NCI-H526 treated with DMSO at 0.1 percent for 48 hours (cell line): ENCODE measurements around the gene HOMER1.
A peak's percentile ranks its signal among the peaks of the same experiment; 100 is the strongest.

Experiments used
- DNase-seq: peaks from one replicate; lab custom pipeline; 2025; lab: John Stamatoyannopoulos, UW

HOMER1 gene, protein sequence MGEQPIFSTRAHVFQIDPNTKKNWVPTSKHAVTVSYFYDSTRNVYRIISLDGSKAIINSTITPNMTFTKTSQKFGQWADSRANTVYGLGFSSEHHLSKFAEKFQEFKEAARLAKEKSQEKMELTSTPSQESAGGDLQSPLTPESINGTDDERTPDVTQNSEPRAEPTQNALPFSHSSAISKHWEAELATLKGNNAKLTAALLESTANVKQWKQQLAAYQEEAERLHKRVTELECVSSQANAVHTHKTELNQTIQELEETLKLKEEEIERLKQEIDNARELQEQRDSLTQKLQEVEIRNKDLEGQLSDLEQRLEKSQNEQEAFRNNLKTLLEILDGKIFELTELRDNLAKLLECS

DNA sequence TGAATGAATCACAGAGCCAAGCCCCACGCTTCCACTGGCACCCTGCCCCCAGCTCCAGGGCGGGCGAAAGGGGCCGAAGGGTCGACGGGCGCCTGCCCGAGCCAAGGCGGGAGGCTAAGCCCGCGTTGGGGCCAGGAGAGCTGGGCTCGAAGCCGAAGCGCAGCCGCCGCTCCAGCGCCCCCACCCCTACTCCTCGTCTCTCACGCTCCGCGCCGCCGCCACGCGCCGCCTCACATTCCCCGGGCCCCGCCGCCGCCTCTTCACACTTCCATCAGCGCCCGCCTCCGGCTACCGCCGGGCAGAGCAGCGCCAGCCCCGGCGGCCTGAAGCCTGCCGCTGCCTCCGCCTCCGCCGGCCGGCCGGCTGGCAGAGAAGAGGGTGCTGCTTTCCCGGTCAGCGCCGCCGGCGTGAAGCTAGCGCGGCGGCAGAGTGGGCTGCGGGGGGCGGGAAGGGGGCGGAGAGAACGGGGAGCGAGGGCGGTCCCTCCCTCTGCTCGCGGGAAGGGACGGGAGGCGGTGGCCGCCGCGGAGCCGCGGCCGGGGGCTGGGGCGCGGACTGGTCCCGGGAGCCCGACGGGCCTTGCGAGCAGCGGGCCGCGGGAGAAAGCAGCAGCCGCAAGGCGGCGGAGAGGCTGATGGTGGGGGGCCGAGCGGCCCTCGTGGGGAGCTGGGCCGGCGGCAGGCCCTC lies at the start of gene HOMER1:
HOMER1 (minus strand) TSS at position 431 of the 687 bp plus-strand sequence. CDS start 1,360 bp downstream, outside the sequence.
- DNase-seq = peak; percentile 57

DNA sequence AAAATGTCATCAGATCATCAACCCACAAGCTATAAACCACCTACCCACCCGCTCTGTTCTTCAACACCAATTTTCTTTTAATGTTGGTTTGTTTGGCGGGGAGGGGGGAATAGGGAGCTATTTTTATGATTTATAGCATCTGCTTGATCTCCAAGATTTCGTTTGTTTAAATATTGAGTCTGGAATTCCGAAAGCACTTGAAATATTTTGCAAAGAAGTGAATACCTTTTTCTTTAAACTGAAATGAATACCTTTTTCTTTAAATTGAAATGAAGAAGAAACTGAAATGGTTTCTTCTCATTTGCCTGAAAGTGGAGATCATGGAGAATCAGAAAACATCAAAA lies 49.3 kb upstream of the HOMER1 start:
- no peak for DNase-seq

DNA sequence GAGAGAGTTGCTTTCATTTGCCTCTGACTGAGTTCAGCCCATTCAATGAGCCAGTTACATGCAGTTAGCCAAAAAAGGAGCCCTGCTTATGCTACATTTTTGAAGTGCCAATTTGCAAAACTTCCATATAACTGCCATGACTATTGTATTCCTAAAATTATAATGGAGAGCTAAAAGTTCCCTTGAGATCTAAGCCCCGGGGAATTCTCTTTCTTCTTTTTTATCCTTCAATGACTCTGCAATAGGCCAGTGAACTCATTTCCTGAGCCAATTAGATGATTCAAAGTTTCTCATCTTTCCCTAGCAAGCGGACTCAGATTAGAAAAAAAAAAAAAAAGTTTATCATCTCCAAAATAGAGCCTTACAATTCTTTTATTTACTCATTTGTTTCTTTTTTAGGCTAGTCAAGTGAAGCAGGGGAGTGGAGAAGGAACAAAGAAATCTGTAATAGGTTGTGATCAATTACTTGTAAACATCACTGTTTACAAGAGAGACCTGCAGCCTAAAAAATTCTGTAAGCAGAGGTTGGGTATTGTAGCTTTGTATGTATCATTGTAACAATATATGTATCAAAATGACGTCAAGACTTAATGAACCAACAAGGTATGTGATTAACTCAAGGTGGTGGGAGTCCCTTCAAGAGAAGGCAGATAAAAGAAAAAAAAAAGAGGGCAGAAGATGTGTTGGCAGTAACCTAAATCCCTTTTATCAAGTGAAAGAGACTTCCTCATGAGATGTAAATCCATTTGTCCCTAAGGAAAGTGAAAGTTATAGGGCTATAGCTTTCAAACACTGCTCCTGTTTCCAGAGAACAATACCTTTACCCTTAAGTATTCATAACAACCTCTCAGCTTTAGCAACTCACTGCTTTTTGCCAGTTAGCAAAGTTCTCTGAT lies 48.7 kb upstream of the HOMER1 start:
- DNase-seq = no peak

DNA sequence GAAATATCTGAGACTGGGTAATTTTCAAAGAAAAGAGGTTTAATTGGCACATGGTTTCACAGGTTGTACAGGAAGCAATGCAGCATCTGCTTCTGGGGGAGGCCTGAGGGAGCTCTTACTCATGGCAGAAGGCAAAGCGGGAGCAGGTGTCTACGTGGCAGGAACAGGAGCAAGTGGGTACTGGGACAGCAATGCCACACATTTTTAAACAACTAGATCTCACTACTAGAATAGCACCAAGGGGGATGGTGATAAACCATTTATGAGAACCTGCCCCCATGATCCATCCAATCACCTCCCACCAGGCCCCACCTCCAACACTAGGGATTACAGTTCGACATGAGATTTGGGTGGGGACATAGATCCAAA lies 47.6 kb upstream of the HOMER1 start:
- no peak for DNase-seq

DNA sequence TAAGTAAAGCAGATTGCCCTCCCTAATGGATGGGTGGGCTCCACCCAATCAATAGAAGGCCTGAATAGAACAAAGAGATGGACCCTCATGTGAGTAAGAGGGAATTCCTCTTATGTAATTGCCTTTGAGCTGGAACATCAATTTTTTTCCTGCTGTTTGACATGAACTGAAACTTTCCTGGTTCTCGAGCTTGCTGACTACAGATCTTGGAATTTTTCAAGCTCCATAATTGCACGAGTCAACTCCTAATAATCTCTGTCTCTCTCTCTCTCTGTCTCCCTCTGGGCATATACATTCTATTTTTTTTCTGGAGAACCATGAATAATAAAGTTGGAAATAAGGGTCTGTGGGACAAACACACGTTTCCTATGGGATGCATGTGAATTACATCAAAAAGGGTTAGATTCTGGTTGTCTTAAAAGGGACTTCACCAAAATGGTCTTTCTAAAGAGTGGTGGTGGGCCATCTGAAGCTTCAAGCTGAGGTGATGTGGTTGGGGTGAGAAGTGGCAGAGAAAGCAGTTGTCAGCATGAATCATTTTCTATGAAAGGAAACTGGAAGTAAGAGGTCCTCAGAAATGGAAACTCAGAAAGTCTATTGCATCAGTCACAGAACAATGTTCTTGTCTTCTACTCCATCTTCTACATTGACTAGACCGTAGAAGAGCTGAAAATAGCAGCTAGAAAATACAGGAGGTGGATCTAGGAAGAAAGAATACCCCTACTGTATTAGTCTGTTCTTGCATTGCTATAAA lies 47.0 kb upstream of the HOMER1 start:
- DNase-seq = no peak

DNA sequence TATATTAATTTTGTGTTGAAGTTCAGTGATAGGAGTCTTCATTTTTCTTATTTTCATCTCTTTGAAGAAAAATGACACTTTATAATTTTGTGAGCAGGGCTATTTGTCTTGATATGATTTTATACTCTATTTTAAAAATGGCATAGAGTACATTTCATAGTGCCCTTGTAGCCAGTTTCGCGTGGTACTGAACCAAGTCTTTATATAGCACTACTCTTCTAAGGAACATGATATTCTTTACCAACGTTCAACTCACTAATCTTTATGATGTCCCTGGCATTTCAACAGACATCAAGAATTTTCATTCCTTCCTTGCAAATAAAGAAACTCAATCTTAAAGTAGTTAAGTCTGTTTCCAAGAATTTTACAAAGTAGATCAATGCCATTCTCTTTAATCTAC lies 41.5 kb upstream of the HOMER1 start:
- DNase-seq = no peak

DNA sequence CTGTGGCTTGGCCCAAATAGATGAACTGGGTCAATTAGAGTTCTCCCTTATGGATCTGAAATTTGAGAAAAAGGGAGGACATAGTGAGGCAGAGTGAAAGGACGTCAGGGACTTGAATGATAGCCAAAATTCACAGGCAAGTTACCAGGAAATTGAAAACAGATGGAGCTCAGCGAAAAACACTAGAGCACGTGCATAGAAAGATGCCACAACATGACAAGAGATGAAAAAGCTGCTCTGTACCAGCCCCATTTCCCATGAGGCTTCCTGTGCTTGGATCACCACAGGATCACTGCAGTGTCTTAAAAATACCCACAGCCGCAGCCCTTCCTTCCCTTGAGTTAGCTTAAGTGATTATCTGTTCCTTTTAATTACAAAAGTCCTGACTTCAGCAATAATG lies 39.0 kb upstream of the HOMER1 start:
- DNase-seq = no peak

DNA sequence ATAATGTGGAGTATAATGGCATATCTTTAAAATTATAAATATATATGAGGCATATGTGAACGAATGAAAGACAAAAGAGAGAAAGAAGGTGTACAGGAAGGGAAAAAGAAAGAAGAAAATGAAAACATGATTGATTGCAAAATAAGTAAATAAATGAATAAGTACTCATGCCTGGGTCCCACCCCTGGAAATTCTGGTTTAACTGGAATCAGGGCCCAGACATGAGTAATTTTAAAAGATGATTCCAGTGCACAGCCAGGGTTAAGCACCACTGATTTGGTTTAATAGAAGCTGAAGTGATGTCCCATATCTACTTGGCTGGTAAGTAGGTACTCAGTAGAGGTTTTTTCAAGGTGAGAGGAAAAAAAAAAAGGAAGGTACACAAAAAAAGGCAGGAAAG lies 34.0 kb upstream of the HOMER1 start:
- DNase-seq = no peak

DNA sequence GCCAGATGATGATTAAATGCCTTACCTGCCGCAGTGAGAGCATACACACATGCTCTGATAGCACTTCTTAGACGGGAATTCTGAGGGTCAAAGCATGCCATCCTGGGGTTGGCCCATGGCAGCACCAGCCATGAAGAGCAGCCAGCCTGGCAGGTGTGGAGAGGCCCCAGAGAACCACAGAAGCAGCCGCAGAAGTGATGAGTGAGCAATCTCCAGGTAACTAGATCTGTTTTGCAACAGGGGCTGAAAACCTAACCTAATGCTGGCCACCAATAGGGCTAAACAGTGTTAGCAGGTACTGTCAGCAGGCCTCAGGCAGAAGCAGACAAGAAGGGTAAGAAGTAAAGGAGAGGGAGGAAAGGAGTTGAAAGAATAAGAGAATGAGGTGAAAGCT lies 33.5 kb upstream of the HOMER1 start:
- DNase-seq = no peak

DNA sequence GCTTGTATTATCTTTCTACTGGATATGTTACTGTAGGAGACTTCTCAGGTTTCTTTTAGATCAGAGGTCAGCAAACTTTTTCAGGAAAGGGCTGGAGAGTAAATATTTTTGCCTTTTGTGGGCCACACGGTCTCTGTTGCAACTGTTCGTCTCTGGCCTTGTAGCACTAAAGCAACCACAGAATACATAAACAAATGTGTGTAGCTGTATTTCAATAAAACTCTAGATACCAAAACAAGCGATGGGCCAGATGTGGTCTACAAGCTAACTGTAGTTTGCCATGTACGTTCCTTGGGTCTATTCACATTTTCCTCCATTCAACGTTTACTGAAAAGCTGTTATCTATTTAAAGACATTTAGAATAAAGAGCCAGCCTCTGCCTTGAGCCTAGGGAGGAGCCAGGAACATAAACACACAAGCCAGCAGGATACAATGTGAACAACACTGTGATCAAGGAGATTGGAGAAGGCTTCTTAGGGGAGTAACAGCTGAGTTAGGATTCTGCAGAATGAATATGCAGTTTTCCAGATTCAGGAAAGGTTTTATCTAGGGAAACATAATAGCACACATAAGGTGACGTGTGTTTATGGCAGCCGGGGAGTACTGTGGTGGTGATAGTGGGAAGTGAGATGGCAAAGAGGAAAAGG lies 33.0 kb upstream of the HOMER1 start:
- DNase-seq = no peak

DNA sequence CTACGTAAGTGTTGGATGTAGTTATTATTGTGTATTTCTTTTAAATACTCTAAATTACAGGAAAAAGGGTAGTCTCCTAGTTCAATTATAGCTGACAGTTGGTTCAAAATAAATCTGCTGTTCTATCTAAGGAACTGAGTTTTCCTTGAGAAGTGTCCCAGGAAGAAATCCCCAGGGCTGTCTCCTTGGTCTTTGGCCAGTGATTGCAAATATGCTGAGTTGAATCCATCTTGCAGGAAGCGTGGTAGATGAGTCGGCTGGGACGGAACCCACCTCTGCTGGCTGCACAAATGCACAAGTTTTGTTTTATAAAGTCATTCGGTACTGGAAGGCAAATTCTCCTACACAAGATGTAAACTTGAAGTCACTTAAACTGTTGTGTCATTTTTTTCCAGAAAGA lies 30.2 kb upstream of the HOMER1 start:
- no peak for DNase-seq

DNA sequence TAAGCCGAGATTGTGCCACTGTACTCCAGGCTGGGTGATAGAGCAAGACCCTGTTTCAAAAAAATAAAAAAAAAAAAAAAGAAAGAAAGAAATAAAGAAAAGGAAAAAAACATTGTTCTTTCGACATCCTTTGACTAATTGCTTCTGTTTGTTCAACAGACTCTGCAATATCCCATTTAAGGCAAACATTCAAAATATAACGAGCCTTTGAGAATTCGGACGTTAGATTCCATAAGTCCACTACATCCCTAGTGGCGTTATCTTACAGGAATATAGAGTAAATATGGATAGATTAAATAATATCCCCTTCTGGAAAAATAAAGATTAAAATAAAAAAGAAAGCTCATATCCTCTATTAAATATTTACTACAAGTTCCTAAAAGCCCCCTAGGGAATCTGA lies 27.0 kb upstream of the HOMER1 start:
- DNase-seq = no peak

DNA sequence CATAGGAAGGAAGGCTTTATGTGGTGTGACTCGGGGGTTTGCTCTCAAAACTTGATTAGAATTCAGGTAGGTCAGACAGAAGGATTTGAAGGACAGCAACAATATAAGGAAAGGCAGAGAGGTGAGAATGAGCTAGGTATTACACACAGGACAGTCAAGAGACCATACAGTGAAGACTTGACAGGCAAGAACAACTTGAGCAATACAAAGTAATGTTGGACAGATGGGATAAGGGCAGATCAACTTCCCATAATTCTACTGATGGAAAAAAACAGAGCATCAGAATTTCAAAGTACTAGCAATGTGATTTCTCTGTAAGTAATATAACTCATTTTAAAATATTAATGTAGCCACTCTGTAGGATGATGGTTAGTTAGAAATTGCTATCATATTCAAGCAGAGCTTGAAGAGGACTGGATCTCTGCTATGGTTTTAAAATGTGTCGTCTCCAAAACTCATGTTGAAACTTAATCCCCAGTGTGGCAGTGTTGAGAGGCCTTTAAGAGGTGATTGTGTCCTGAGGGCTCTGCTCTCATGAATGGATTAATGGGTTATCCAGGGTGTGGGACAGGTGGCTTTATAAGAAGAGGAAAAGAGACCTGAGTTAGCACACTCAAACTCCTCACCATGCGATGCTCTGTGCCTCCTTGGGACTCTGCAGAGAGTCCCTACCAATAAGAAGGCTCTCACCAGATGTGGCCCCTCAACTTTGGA lies 22.4 kb upstream of the HOMER1 start:
- no peak for DNase-seq

DNA sequence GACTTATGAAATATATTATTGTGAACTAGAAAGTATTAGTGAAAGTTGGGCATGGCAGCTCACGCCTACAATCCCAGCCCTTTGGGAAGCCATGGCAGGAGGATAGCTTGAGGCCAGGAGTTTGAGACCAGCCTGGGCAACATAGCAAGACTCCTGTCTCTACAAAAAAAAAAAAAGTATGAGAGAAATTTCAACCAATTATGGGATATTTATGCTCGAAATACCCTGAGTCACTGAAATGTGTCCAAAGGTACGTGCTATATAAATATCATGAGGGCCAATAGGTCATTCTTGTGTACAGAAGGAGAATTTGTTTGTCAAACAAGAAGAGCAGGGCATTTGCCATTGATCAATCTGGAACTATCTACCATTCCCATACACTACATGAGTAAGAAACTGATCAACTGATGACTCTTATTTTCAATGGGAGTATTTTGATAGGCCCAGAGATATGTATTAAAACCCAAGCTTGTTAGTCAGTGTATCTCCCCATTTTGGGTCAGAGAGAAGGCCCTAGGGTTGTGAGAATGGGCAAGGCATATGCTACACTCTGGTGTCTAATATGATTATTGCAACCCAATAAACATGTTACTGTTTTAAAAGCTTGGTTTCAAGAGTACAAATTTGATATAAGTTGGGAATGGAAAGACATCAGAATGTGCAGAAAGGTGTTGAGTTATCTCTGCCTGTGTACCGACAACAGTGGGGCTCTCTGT lies 21.7 kb upstream of the HOMER1 start:
- DNase-seq = no peak

DNA sequence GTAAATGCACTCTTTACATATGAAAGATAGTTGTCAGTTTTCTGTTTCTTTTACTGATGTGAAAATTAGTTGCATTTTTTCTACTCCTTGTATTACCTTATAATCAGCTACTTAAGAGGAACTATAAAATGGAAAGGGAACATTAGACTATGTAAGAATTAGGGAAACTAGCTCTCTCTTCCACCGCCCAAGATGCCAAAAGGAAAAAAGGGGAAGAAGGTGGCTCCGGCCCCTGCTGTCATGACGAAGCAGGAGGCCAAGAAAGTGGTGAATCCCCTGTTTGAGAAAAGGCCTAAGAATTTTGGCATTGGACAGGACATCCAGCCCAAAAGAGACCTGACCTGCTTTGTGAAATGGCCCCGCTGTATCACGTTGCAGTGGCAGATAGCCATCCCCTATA lies 15.2 kb upstream of the HOMER1 start:
- no peak for DNase-seq

DNA sequence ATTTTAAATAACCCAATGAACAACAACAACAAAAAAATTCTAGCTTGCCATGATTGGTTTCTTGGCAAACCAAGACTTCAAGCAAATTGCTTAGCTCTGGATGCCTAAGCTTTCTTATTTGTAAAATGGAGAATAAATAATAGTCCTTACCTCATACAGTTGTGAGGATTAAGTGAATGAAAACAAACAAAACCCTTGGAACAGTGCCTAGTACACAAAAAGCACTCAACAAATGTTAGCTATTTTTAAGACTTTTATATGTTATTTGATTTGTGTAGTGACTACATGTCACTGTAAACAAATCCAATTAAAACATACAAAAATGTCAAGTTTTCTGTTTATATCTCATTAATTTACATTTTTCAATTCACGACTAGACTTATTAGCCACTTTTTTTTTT lies 13.5 kb upstream of the HOMER1 start:
- no peak for DNase-seq

DNA sequence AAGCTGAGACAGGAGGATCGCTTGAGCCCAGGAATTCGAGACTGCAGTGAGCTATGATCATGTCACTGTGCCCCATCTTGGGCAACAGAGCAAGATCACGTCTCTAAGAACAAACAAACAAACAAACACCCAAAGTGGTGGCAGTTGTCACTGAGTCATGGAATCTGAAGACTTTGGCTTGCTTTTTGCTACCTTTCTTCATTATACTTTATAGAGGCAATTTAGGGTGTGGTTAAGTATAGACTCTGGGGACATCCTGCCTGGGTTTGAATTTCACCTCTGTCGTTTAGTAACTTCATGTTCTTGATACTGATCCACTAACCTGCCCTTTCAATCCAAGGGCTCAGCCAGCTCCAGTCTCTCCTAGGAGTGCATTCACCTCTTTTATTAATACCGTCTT lies 13.0 kb upstream of the HOMER1 start:
- no peak for DNase-seq

DNA sequence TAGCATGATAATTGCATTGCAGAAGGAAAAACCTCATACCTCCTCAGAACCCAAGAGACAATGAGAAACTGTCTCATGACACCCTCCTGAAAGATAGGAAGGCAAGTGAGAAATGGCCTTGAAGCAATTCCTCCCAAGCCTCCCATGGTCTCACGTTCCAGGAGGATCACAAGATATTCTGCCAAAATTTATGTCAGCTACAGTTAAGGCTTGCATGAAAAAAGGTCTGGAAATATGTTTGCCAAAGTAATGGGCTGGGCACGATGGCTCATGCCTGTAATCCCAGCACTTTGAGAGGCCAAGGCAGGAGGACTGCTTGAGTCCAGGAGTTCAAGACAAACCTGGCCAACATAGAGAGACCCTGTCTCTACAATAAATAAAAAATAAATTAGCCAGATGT lies 12.6 kb upstream of the HOMER1 start:
- DNase-seq = no peak

DNA sequence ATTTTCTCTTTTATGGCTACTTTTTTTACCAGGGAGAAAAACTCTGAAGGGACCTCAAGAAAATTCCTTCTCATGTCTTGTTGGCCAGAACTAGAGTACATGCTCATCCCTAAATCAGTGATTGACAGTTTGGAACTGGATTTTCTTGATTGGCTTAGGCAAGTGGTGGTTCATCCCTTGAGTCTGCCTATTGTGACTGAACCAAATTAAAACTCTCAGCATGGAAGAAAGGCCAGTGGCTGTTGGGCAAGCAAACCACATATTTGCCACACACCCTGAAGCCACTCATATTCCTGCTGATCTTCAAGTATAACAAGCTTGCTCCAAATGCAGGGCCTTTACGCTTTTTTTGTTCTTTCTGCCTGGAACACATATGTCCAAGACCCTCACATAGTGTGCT lies 7.2 kb upstream of the HOMER1 start:
- DNase-seq = no peak

DNA sequence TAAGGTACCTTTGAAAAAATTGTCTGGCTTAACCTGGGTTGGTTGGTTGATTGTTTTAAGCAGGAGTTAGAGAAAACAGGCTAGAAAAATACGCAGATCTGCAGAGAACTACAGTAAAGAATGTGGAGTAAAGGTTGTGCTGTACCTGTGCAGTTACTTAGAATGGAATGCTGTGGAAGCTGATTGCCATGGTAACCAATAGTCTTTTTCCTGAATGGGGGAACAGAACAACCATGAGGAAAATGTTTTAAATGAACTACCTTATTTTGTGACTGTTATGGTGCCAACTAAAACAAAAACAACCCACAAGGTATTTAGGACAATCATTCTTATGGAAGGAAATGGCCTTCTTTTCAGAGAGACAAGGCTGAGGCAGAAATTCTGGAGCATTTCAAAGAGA lies 4.8 kb upstream of the HOMER1 start:
- DNase-seq = no peak
